ENCODE results near the gene CNIH2. TPM values are rescaled to one million over a fixed set of nuclear protein-coding genes. Genes with fewer than 3 reads are reported as not detected.
A peak's percentile ranks its signal among the peaks of the same experiment; 100 is the strongest.

The CNIH2 gene
- total RNA-seq, 6 experiments from 2014 or later: 0.73 to 1.9 (median 1.1) TPM

GRCh38 chr11:66287211-66287888, 9.4 kb downstream of the CNIH2 start:
- Mint-ChIP-seq H3K27me3 (ENCODE audit: insufficient read depth) (peaks cover 8% of the 10 kb centered on the region), H3K4me1 (ENCODE audit: low read depth) (peaks cover 30% of the 10 kb centered on the region), H3K36me3 (ENCODE audit: low read depth) (no peaks in the 10 kb centered on the region), H3K9me3 (no peaks in the 10 kb centered on the region), H3K4me3 (peak overlapping the region; percentile 96), H3K27ac (peak overlapping the region; percentile 99)
- no peak for TF ChIP-seq CTCF (IDR thresholded peaks at IDR 0.05)
- no peak for DNase-seq

- Mint-ChIP-seq H3K27ac (peak overlapping the region; percentile 99), H3K4me3 (peak overlapping the region; percentile 96), H3K27me3 (ENCODE audit: insufficient read depth) (peaks cover 13% of the 10 kb centered on the region), H3K4me1 (ENCODE audit: low read depth) (peaks cover 30% of the 10 kb centered on the region), H3K9me3 (no peaks in the 10 kb centered on the region), H3K36me3 (ENCODE audit: low read depth) (no peaks in the 10 kb centered on the region)
- DNase-seq: no peak
- TF ChIP-seq CTCF (IDR thresholded peaks at IDR 0.05): no peak
Measured at GRCh38 chr11:66287889-66288670, 10.1 kb downstream of the CNIH2 start.

GRCh38 chr11:66288671-66289547, 10.9 kb downstream of the CNIH2 start, which contains the start of gene YIF1A:
Gene YIF1A (minus strand): TSS chr11:66289143. CDS start chr11:66288985, 158 bp downstream.
- Mint-ChIP-seq H3K36me3 (ENCODE audit: low read depth) (no peaks in the 10 kb centered on the region), H3K4me3 (peak within 1 kb of the TSS; percentile 96)

GRCh38 chr11:66289548-66290329, 11.8 kb downstream of the CNIH2 start:
- peak overlapping the region; percentile 96 for H3K4me3 Mint-ChIP-seq
- H3K27ac Mint-ChIP-seq: peak overlapping the region; percentile 99
- peaks cover 13% of the 10 kb centered on the region for H3K27me3 Mint-ChIP-seq (ENCODE audit: insufficient read depth)
- no peak for TF ChIP-seq CTCF (IDR thresholded peaks at IDR 0.05)
- no peaks in the 10 kb centered on the region for H3K9me3 Mint-ChIP-seq
- DNase-seq: no peak
- H3K4me1 Mint-ChIP-seq (ENCODE audit: low read depth): peaks cover 30% of the 10 kb centered on the region
- no peaks in the 10 kb centered on the region for H3K36me3 Mint-ChIP-seq (ENCODE audit: low read depth)

More at GRCh38 chr11:66288671-66289547, 10.9 kb downstream of the CNIH2 start, which contains the start of gene YIF1A:
- H3K27me3 Mint-ChIP-seq (ENCODE audit: insufficient read depth): peaks cover 13% of the 10 kb centered on the region
- H3K27ac Mint-ChIP-seq: peak within 1 kb of the TSS; percentile 99
- TF ChIP-seq CTCF (IDR thresholded peaks at IDR 0.05): peak; percentile 50
- DNase-seq: peak; percentile 100
- no peaks in the 10 kb centered on the region for H3K9me3 Mint-ChIP-seq
- peaks cover 30% of the 10 kb centered on the region for H3K4me1 Mint-ChIP-seq (ENCODE audit: low read depth)

- H3K27me3 Mint-ChIP-seq (ENCODE audit: insufficient read depth): peaks cover 13% of the 10 kb centered on the region
- no peak for DNase-seq
- H3K4me3 Mint-ChIP-seq: peak overlapping the region; percentile 96
- no peak for TF ChIP-seq CTCF (IDR thresholded peaks at IDR 0.05)
- no peaks in the 10 kb centered on the region for H3K36me3 Mint-ChIP-seq (ENCODE audit: low read depth)
- peak overlapping the region; percentile 99 for H3K27ac Mint-ChIP-seq
- H3K4me1 Mint-ChIP-seq (ENCODE audit: low read depth): peaks cover 30% of the 10 kb centered on the region
- no peaks in the 10 kb centered on the region for H3K9me3 Mint-ChIP-seq
Measured at GRCh38 chr11:66290330-66290621, 12.3 kb downstream of the CNIH2 start.

All from HFFc6 (cell line).